HEK293T (cell line): Measurements from ENCODE around the gene KCNG2.

Experiments used
- CTCF ChIA-PET: fragments of 350-600 bp; formaldehyde crosslinking; extraction: SDS; loops from one replicate; lab custom pipeline; 2021; ENCODE audit warnings: antibody characterized with exemption, inconsistent platforms; lab: Yijun Ruan, JAX
- POLR2A ChIA-PET: fragments of 350-600 bp; formaldehyde crosslinking; extraction: SDS; loops from one replicate; lab custom pipeline; 2020; ENCODE audit warnings: antibody characterized with exemption, inconsistent platforms; lab: Yijun Ruan, JAX
- DNase-seq: peaks from one replicate; pipeline ENCODE4 v3.0.0; 2012; ENCODE audit warnings: mixed read lengths; ENCODE audit errors: extremely low spot score
- ARNT ChIP-seq: fragments of 450-650 bp; IDR thresholded peaks from 2 replicates; pipeline ENCODE4 v1.6.1; 2017; ENCODE audit warnings: mild to moderate bottlenecking
- BHLHE40 ChIP-seq: fragments of 450-650 bp; IDR thresholded peaks from 2 replicates; pipeline ENCODE4 v1.6.1; 2016; ENCODE audit warnings: mild to moderate bottlenecking, moderate library complexity, borderline replicate concordance
- CTBP1 ChIP-seq: fragments of 450-650 bp; IDR thresholded peaks from 2 replicates; pipeline ENCODE4 v1.6.1; 2016; ENCODE audit warnings: borderline replicate concordance
- ELF4 ChIP-seq: fragments of 450-650 bp; IDR thresholded peaks from 2 replicates; pipeline ENCODE4 v1.6.1; 2017; ENCODE audit warnings: antibody characterized with exemption
- FOXA1 ChIP-seq: fragments of 450-650 bp; IDR thresholded peaks from 2 replicates; pipeline ENCODE4 v1.6.1; 2016; ENCODE audit warnings: mild to moderate bottlenecking
- FOXK2 ChIP-seq: fragments of 450-650 bp; IDR thresholded peaks from 2 replicates; pipeline ENCODE4 v1.6.1; 2016; ENCODE audit warnings: mild to moderate bottlenecking
- FOXM1 ChIP-seq: fragments of 450-650 bp; IDR thresholded peaks from 2 replicates; pipeline ENCODE4 v1.6.1; 2017; ENCODE audit warnings: mild to moderate bottlenecking, borderline replicate concordance
- HDGF ChIP-seq: fragments of 450-650 bp; IDR thresholded peaks from 2 replicates; pipeline ENCODE4 v1.6.1; 2017; ENCODE audit warnings: antibody characterized with exemption, borderline replicate concordance
- L3MBTL2 ChIP-seq: fragments of 450-650 bp; conservative IDR thresholded peaks from 2 replicates; pipeline ENCODE4 v1.6.1; 2016; ENCODE audit warnings: mild to moderate bottlenecking
- LEF1 ChIP-seq: fragments of 450-650 bp; IDR thresholded peaks from 2 replicates; pipeline ENCODE4 v1.6.1; 2017; ENCODE audit warnings: mild to moderate bottlenecking, borderline replicate concordance
- NFRKB ChIP-seq: fragments of 450-650 bp; IDR thresholded peaks from 2 replicates; pipeline ENCODE4 v1.6.1; 2016; ENCODE audit warnings: mild to moderate bottlenecking, moderate library complexity
- SP1 ChIP-seq: fragments of 450-650 bp; IDR thresholded peaks from 2 replicates; pipeline ENCODE4 v1.6.1; 2017
- SUZ12 ChIP-seq: fragments of 450-650 bp; IDR thresholded peaks from 2 replicates; pipeline ENCODE4 v1.6.1; 2016; ENCODE audit warnings: mild to moderate bottlenecking
- TARDBP ChIP-seq: fragments of 450-650 bp; IDR thresholded peaks from 2 replicates; pipeline ENCODE4 v1.6.1; 2016
- ZNF384 ChIP-seq: fragments of 450-650 bp; IDR thresholded peaks from 2 replicates; pipeline ENCODE4 v1.6.1; 2016
- TF ChIP-seq, protein P1 (sequence below): fragments of 450-650 bp; IDR thresholded peaks from 2 replicates; pipeline ENCODE4 v1.6.1; 2016

KCNG2 gene

DNA sequence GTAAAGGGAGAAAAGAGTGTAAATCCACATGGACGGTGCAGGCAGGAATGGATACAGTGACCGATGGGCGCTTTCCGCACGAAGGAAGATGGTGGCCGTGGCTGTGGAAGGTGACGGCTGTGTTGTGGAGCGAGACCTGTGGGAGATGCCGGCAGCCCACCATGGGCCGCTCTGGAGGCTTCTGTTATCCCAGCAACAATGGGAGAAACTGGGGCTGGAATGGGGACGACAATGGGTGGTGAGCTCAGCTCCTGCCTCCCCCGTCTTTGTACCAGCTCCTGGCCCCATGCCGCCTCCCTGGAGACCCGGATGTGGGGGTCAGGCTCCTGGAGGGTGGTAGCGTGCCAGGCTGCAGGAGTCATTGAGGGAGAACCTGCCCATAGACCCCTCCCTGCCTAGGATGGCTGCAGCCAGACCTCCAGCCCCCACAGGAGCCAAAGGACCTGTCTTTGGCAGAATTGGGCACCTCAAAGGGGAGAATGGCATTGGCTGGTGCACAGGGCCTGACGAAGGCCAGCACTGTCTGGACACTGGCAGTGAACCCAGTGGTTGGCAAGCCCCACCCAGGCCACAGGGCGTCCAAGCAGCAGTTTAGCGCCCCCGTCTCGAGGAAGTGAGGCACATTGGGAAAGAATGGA, 81.1 kb downstream of the KCNG2 start:
- no peak for DNase-seq
- ChIA-PET POLR2A (no interaction called here), CTCF (no interaction called here)
- no peak for TF ChIP-seq L3MBTL2

DNA sequence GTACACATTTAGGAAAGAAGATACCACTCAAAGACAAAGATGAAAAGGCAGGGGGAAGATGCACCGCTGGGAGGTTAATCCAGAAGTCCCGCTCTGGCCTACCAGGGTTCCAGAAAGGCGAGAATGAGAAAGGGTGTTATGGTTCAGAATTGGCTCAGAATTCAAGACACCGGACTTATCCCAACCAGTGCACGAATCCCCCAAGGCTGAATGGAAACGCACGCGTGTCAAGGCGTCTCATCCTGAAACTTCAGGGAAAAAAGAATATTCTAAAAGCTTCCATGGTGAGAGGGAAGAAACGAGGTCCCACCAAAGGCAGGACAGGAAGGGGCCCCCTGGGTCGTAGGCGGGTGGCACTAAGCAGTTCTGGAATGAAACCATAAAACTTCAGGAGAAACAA, 81.8 kb downstream of the KCNG2 start:
- CTCF ChIA-PET, result no interaction called here
- DNase-seq, result no peak
- POLR2A ChIA-PET, result no interaction called here
- TF ChIP-seq HDGF, result no peak
- TF ChIP-seq TARDBP, result no peak
- TF ChIP-seq FOXA1, result no peak
- TF ChIP-seq ARNT, result no peak
- no peak for TF ChIP-seq ELF4
- TF ChIP-seq CTBP1, result no peak
- no peak for TF ChIP-seq LEF1
- no peak for TF ChIP-seq SP1
- TF ChIP-seq L3MBTL2, result no peak
- no peak for TF ChIP-seq NFRKB
- no peak for TF ChIP-seq BHLHE40
- TF ChIP-seq SUZ12, result no peak
- TF ChIP-seq, protein P1, sequence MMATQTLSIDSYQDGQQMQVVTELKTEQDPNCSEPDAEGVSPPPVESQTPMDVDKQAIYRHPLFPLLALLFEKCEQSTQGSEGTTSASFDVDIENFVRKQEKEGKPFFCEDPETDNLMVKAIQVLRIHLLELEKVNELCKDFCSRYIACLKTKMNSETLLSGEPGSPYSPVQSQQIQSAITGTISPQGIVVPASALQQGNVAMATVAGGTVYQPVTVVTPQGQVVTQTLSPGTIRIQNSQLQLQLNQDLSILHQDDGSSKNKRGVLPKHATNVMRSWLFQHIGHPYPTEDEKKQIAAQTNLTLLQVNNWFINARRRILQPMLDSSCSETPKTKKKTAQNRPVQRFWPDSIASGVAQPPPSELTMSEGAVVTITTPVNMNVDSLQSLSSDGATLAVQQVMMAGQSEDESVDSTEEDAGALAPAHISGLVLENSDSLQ, result no peak
- no peak for TF ChIP-seq FOXK2
- no peak for TF ChIP-seq FOXM1
- no peak for TF ChIP-seq ZNF384

GRCh38 chr18:79881695-79882094, 84.0 kb downstream of the KCNG2 start:
- CTCF ChIA-PET, result no interaction called here
- no peak for TF ChIP-seq ELF4
- no peak for TF ChIP-seq ARNT
- TF ChIP-seq FOXM1, result no peak
- no peak for TF ChIP-seq FOXK2
- no peak for TF ChIP-seq HDGF
- no peak for TF ChIP-seq BHLHE40
- no peak for TF ChIP-seq FOXA1
- TF ChIP-seq SUZ12, result no peak
- POLR2A ChIA-PET, result no interaction called here
- DNase-seq, result no peak

DNA sequence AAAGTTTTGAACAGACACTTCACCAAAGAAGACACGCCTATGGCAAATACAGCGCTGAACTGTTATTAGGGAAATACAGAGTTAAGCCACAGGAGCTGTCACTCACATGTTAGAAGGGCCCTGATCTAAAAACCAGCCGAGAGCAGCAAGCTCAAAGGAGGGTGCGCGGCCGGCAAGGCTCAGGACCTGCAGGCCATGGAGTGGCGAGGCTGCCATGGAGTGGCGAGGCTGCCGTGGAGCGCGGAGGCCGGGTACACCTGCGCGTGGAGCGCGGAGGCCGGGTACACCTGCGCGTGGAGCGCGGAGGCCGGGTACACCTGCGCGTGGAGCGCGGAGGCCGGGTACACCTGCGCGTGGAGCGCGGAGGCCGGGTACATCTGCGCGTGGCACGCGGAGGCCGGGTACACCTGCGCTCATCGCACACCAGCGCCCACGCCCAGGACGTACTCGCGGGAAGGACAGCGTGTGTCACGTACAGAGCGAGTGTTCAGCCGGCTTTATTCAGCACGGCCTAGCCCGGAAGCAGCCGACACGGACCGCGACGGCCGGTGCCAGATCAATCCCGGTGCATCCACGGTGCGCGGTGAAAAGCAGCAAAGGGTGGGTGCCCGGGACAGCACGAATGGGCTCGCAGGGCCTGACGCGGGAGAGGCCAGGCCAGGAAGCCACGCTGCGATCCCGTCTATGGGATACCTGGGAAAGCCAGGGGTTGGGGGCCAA, 84.9 kb downstream of the KCNG2 start:
- no peak for DNase-seq
- ChIA-PET POLR2A (no interaction called here), CTCF (no interaction called here)
- TF ChIP-seq ELF4, result no peak
- no peak for TF ChIP-seq FOXA1
- TF ChIP-seq TARDBP, result no peak
- no peak for TF ChIP-seq SP1
- no peak for TF ChIP-seq LEF1
- no peak for TF ChIP-seq CTBP1
- TF ChIP-seq ZNF384, result no peak
- TF ChIP-seq, protein P1, result no peak
- no peak for TF ChIP-seq FOXK2
- TF ChIP-seq BHLHE40, result no peak
- TF ChIP-seq SUZ12, result no peak

- POLR2A ChIA-PET, result no interaction called here
- TF ChIP-seq NFRKB (no peak), ZNF384 (no peak), ARNT (no peak), ELF4 (no peak), CTBP1 (no peak), FOXA1 (no peak), FOXK2 (no peak), SUZ12 (no peak), FOXM1 (no peak), SP1 (no peak), LEF1 (no peak), HDGF (no peak), L3MBTL2 (no peak), TARDBP (no peak)
- TF ChIP-seq, protein P1, result no peak
- CTCF ChIA-PET, result no interaction called here
Observed at GRCh38 chr18:79883461-79884293, 85.9 kb downstream of the KCNG2 start.

More at GRCh38 chr18:79883461-79884293, 85.9 kb downstream of the KCNG2 start:
- no peak for DNase-seq
